Measurements from ENCODE around the gene ANKRD22.
A peak's percentile ranks its signal among the peaks of the same experiment; 100 is the strongest.

The ANKRD22 gene

DNA sequence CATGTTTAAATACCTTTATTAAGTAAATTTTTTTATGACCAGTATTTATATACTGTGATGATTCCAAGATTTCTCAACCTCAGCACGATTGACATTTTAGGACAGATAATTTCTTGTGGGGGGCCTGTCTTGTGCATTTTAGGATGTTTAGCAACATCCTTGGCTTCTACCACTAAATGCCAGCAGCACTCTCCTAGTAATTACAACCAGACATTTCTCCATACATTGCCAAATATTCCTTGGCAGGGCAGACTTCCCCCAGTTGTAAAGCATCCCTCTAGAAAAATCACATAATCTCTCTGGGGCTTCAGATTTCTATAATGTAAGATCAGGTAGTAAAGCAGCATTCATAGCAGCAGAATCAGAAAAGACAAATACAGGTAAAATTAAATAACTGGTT lies 56.9 kb downstream of the ANKRD22 start:
- peak; percentile 21 for DNase-seq

DNA sequence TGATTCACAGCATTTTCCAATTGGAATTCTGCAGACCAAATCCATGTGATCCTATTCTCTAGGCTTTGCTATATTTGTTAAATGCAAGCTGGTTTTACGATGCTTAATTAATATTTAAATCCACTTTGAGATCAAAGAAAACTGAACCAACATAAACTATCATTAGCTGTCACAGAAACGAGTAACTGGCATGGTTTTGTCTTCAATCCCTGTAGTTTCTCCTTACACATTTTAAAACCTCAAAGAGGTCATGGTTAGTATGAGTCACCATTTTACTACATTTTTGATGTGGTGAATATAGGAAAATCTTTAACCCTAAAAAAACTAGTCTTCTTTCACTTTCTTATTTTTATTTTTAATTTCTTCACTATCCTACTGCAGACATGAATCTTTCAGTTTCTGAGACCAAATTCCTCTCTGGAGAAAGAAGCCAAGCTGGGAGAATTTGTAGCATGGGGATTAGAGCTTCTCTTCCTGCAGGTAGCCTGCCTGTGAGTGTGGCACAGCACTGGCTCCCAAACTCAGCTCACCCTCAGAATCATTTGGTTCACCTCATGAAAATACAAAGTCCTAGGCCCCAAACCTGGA lies 57.8 kb downstream of the ANKRD22 start:
- DNase-seq, result peak; percentile 44

DNA sequence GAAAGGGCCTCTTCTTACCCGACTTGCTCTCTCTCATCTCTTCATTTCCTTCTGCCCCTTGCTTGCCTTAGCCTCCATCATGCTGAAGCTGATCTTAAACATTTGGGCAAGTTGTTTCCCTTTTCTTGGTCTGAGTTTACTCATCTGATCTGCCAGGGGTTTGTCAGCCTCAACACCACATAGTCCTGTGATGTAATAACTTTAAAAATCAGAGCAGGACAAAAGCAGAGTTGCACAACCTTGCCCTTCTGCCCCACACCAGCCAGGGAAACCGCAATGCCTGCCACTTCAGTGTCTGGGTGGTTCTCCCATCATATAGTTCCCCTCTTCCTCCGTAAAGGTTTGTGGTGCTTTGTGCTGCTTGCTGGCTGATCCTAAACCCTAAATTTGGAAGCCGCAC lies 59.0 kb downstream of the ANKRD22 start:
- peak; percentile 56 for DNase-seq

DNA sequence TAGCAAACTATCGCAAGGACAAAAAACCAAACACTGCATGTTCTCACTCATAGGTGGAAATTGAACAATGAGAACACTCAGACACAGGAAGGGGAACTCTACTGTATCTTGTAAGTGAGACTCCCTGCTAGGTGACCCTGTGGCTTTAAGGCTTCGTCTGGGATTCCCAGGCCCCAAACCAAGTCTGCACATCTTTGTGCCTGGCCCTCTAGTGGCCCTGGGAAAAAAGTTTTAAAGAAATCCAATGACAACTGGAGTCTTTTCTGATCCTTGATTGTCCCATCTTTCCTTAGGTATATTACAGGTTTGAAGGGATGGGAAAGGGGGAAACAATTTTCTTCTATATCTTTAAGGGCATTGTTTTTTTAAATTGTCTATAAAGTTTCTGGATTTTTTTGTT lies 59.7 kb downstream of the ANKRD22 start:
- DNase-seq, result no peak

DNA sequence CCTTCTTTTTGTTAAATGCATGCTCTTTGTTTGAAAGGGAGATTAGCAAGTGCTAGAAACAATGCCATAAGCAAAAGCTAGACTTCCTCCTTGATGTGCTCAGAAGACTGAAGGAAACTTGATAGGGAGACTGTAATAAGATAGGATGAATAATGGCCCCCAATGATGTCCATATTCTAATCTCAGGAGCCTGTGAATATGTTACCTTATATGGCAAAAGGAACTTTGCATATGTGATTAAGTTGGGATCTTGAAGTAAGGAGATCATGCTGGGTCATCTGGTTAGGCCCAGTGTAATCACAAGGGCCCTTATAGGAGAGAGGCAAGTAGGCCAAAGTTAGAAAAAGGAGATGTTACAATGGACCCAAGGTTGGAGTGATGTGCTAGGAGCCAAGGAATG lies 62.7 kb downstream of the ANKRD22 start:
- no peak for DNase-seq

DNA sequence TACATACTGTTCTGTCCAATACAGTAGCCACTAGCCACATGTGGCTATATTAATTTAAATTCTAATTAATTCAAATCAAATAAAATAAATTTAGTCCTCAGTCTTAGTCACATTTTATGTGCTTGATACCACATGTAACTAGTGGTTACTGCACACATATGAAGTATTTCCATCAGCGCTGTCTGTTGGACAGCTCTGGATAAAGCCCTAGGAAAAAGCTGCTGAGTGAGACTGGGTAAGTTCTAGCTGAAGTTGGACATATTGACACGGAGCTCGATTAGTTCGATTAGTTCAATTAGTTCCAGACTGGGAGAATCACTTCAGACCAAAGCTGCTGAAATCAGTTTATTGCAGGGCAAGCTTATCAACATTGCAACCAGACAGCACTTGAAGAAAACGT lies 64.2 kb downstream of the ANKRD22 start:
- DNase-seq, result no peak

DNA sequence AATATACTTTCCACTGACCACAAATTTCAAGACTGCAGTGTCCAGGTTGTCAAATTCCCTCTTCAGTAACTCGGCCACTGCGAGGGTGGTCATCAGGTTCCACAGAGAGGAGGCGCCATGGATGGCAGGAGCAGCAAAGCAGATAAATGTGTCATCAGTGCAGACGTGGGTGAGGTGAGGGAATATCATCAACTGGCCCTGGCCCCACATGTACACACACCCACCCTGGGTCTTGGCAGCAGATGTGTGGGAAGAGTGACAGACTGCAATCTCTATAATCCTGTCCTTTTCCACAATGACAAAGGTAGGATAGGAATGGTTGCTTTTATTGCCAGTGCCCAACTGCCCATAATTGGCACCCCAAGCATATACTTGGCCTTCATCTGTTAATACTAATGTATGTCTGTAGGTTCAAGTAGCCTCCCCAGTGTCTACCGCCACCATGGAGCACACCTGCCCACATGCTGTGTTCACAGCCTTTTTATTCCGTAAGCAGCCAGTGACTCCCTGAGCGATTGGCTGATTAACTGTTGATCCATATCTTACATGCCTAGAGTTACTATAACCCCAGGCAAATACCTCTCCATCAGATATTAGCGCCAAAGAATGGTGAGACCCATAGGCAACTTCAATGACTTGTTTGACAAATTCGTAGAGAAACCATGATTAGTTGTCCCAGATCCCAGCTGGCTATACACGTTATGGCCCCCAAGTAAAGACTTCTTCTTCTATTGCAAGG lies 65.4 kb downstream of the ANKRD22 start:
- no peak for DNase-seq

DNA sequence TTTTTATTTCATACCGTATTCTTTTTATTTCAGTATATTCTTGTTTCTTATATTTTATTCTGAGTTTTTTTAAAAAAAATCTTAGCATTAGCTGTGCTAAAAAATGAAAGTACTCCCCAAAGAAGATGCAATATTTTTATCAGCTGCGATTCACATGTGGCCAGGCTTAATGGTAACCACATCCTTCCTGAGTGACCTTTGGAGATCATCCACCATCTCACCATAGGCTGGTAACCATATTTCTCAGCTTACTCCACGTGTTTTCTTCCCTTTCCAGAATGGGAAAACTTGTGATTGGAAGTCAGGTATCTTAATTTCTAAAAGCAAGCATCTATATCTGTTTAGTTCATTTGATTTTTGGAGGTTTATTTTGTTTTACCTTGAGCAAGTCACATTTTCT lies 67.9 kb downstream of the ANKRD22 start:
- peak; percentile 45 for DNase-seq

DNA sequence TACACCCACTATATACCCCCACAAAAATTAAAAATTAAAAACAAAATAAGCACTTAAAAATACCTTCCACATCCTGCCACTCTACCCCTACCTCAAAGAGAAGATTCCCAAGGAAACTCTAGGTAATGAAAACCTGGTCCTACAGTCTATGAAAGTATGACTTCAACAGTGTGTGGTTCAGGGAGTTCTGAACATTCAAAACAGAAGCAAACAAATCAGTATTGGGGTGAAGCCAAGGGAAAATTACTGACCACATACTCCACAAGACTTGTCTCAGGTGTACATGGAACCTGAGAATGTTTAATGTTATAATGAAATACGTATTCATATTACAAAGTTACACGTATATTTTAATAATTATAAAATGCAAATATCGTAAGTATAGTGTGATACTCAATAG lies 69.4 kb downstream of the ANKRD22 start:
- DNase-seq, result no peak

DNA sequence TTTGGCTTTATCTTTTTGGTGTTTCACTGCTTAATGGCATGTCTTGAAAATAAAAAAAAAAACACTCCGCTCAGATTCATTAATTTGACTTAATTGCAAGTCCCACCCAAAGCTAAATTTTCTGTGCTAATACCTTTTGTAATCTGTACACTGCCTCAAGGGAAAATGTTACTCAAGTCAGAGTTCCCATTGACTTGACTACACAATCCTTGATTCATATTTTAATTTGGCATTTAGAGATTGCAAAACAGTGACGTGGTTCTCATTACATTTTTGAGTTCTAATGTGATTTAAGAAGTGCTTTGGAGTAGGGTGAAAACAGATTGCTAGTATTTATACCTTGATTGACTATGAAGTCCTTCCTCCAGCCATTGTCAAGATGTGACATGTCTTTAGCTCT lies 70.4 kb downstream of the ANKRD22 start:
- no peak for DNase-seq

Measured in NCI-H226 (cell line).